ENCODE measurements around the gene DHRS7.
A peak's percentile ranks its signal among the peaks of the same experiment; 100 is the strongest.

Gene DHRS7, protein sequence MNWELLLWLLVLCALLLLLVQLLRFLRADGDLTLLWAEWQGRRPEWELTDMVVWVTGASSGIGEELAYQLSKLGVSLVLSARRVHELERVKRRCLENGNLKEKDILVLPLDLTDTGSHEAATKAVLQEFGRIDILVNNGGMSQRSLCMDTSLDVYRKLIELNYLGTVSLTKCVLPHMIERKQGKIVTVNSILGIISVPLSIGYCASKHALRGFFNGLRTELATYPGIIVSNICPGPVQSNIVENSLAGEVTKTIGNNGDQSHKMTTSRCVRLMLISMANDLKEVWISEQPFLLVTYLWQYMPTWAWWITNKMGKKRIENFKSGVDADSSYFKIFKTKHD

DNA sequence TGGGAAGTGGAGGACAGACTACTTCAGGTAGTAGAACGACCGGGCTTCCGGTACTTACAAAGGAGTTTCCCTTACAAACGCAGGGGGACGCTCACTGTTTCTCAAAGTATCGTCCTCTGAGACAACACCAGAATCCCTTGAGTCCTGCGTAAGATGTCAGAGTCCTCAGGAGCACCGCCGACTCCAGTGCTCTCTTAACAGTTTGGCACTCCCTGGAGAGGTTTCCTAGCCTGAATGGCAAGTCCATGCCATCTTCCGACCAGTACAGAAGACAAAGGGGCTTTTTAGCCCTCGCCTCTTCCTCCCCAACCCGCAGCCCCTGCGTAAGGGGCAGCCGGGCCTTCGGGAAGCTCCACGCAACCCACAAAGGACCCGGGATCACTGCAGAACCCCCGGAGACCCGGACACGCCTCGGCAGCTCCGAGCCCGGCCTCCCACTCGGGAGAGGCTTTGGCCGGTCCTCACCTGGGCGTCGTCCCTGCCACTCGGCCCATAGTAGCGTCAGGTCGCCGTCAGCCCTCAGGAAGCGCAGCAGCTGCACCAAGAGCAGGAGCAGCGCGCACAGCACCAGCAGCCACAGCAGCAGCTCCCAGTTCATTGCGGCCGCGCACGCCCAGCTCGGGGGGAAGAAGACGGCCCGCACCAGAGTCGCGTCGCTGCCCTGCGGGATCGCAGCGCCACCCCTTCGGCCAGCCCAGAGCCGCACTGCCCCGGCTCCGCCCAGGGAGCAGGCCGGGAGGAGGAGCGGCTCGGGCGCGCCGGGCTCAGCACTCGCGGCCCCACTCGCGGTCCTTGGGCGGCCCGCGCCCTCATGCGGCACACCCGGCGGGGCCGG is at the start of gene DHRS7:
DHRS7 (minus strand) TSS at position 687 of the 835 bp plus-strand sequence; CDS start at position 598, 89 bp downstream.
- DNase-seq (ENCODE audit: low read depth in 2 of 2), result peak; percentile 39 to 43

DNA sequence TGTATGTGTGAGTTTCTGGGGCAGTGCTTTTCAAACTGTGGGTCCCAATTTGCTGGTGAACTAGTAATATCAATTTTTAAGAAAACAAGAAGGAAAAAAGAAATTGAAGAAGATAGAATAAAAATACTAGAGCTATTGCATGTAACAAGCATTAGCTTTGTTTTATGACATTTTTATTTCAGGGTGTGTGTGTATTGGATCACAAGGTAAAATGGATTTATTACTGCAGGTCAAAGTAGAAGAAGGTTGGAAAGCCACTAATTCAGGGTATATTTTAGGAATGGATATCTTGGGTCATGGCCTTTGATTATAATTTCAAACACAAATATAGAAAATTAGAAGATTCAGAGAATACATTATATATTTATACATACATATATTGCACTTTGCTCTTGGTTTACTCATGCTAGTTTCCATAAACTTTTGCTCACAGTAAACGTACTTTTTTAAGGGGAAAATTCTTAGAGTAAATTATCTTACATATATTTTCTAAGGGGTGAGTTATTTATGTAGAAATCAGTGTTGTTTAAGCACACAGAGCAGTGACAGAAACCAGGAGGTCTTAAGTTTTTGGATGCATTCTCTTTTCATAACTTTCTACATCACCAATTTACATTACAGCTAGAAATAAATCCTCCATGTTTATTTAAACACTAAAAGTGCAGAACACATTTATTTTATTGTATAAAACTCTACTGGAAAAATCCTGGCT is 49.4 kb upstream of the DHRS7 start:
- DNase-seq (ENCODE audit: low read depth in 2 of 2), result no peak

DNA sequence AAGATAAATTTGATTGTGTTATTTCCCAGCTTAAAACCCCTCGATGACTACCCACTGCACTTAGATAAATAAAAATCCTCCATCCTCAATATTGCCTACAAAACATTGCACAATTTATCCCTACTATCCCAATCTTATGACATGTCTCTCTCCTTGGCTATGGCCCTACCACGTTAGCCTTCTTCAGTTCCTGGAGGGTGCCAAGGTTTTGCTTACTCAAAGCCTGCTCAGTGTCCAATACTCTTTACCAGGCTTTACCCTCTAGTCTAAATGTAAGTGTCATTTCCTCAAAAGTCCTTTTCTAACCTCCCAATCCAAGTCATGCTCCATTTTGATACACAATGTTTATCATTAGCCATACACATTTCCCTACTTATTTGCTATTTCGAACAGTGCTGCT is 48.8 kb upstream of the DHRS7 start:
- DNase-seq (ENCODE audit: low read depth in 2 of 2), result no peak

DNA sequence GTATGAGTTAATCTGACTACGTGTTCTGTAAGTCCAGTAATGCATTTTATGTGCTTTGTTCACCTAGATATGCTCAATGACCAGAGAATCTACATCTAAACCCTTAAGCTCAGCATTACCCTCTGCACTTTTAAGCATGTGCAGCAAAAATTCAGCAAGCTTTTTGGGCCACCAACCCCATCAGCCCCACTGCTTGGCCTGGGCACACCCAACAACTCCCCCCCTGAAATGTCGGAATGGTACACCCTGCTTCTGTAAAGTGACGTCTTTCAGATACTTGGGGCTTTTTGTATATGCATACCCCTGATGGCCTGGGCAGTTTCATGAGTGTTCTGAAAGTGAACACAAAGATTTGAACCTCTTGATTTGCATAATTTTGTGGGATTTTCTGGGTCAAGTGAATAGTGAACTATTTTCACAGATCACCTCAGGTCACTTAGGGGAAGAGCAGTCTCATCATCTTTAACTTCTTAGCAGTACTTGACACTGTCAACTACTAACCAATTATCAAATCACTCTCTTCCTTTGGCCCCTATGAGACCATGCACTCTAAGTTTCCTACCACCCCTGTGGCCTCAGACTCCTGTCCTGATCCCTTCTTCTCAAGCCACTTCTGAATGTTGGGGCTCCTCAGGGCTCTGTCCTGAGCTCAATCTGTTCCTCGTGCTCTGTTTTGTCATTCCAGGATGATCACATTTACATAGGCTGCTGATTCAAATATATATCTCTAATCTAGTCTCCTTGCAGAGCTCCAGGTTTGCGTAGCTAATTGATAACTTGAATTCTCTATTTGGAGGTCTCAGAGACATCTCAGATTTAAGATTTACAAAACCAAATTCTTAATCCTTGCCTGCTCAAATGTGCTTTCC is 47.5 kb upstream of the DHRS7 start:
- no peak for DNase-seq (ENCODE audit: low read depth in 2 of 2)

- DNase-seq (ENCODE audit: low read depth in 2 of 2), result no peak
Measured at GRCh38 chr14:60211153-60211552, 46.0 kb upstream of the DHRS7 start.

DNA sequence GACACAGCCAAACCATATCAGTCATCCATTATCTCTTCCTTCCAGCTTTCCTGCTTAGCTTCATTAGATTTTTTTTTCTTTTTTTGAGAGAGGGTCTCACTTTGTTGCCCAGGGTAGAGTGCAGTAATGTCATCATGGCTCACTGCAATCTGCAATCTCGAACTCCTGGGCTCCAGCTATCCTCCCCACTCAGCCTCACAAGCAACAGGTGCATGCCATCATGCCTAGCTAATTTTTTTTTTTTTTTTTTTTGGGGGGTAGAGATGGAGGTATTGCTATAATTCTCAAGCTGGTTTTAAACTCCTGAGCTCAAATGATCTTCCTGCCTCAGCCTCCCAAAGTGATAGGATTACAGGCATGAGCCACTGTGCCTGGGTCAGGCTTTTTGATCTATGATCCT is 45.5 kb upstream of the DHRS7 start:
- DNase-seq (ENCODE audit: low read depth in 2 of 2), result no peak

- DNase-seq (ENCODE audit: low read depth in 2 of 2), result no peak
Measured at GRCh38 chr14:60206837-60207533, 41.8 kb upstream of the DHRS7 start.

- no peak for DNase-seq (ENCODE audit: low read depth in 2 of 2)
Measured at GRCh38 chr14:60206249-60206670, 41.1 kb upstream of the DHRS7 start.

- no peak for DNase-seq (ENCODE audit: low read depth in 2 of 2)
Measured at GRCh38 chr14:60204843-60205774, 39.9 kb upstream of the DHRS7 start.

DNA sequence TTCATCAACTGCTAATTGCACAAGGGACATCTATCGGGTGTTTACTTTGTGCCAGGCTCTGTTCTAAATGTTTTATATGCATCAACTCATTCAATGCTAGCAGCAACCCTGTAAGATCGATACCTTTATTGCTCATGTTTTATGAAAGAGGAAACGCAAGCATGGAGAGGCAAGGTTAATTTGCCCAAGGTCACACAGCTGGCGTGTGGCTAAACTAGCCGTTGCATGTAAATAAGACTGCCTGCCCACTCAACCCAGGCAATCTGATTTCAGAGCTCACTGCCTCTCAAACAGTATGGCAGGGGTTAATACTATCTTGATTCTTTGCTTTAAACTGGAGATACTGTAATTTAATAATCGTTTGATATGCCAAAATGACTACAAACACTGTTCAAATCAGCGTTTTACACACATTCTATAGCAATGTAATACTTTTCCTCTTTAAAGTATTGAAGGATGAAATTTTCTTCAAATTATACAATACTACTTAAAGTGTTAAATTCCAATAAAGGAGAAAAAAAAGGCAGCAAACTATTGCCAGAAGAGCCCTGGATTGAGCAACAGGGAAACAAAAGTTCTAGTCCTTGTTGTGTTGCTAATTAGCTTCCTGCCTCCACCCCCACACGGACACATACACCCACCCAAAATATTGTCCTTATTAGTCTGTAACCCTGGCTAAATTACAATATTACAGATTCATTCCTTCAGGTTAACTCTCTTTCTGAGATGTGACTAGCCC is 39.1 kb upstream of the DHRS7 start:
- no peak for DNase-seq (ENCODE audit: low read depth in 2 of 2)

DNA sequence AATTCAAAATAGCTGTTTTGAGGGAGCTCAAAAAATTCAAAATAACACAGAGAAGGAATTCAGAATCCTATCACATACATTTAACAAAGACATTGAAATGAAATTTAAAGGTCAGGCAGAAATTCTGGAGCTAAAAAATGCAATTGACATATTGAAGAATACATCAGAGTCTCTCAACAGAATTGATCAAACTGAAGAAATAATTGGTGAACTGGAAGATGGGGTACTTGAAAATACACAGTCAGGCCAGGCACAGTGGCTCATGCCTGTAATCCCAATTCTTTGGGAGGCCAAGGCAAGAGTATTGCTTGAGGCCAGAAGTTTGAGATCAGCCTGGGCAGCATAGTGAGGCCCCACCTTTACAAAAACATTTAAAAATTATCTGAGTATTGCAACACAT is 34.1 kb upstream of the DHRS7 start:
- no peak for DNase-seq (ENCODE audit: low read depth in 2 of 2)

GRCh38 chr14:60197629-60198303 is 32.6 kb upstream of the DHRS7 start:
- DNase-seq (ENCODE audit: low read depth in 2 of 2), result no peak

GRCh38 chr14:60196291-60196690 is 31.1 kb upstream of the DHRS7 start:
- DNase-seq (ENCODE audit: low read depth in 2 of 2), result no peak

DNA sequence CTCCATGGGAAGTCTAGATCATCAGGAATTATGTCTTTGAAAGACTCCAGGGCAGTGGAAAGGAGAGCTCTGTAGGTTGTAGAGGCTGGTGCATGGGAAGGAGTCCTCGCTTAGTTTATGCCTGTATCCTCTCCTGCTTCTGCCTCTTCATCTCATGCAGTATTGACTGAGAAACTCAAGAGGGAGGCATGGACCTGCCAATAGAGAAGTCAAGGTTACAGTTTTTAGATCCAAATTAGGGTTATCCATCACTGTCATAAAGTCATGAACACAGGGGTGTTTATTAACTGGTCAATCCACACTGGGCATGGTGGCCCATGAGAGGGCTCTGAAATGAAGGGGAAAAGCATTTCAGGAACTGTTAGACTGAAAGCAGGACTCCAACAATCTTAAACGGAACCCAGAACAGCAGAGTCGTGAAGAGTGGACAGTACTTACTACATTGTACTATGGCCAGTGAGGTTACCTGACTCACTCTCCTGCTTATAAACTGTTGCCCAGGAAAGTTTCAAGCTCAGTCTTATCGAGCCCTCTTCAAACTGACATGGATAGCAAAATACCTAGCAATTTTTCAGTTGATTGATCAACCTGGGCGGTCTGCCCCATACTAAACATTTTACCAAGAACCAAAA is 30.1 kb upstream of the DHRS7 start:
- DNase-seq (ENCODE audit: low read depth in 2 of 2), result no peak

GRCh38 chr14:60189923-60190840 is 25.0 kb upstream of the DHRS7 start:
- DNase-seq (ENCODE audit: low read depth in 2 of 2), result no peak

DNA sequence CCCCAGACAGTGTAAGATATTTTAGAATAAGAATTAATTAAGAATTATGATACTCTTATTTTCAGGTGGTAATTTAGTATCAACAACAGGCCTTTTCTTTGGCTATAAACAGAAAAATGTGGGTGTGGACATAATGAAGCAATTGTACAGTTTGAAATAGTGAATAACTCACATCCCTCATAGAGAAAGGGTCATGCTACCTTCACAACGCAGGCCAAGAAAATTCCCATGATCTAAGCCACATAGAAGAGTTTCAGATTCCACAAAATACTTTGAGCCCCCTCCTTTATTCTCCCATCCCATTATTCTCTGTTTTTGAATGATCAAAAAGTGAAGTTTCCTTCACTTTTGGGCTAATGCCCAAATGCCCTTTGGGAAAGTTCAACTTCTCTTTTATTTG is 23.5 kb upstream of the DHRS7 start:
- no peak for DNase-seq (ENCODE audit: low read depth in 2 of 2)

- no peak for DNase-seq (ENCODE audit: low read depth in 2 of 2)
Measured at GRCh38 chr14:60188115-60188514, 22.9 kb upstream of the DHRS7 start.

Data from stimulated activated CD8-positive, alpha-beta memory T cell treated with anti-CD3 and anti-CD28 coated beads, Interleukin-7, amount 100 ng/mL, for 1 hour (primary cell).